Naive B cell (primary cell): ENCODE results near the gene VAPB. TPM values are rescaled to one million over a fixed set of nuclear protein-coding genes. Genes with fewer than 3 reads are reported as not detected.

Experiments used
- ATAC-seq, 2 donors: fragments of 150-1000 bp; cut with Tn5 transposase; 2 replicates each; pipeline ENCODE4 v1.10.0; 2021; ENCODE audit warnings: low read depth in 2 of 2, mild to moderate bottlenecking in 2 of 2, moderate library complexity in 2 of 2
- DNase-seq: peaks from one replicate; pipeline ENCODE4 v3.0.0; 2022
- H3K27ac Mint-ChIP-seq, 6 donors: one replicate each; pipeline ENCODE4 v1.8.0; 2020 to 2022; ENCODE audit warnings: mild to moderate bottlenecking in 6 of 6, mixed read lengths in 6 of 6, moderate library complexity in 5 of 6, inconsistent platforms in 2 of 6
- H3K27me3 Mint-ChIP-seq, 3 donors: one replicate each; pipeline ENCODE4 v1.8.0; 2021 to 2022; ENCODE audit warnings: mixed read lengths in 3 of 3, mild to moderate bottlenecking in 1 of 3
- H3K36me3 Mint-ChIP-seq, 2 donors: one replicate each; pipeline ENCODE4 v1.8.0; 2020 to 2022; ENCODE audit warnings: mixed read lengths in 2 of 2, inconsistent platforms in 1 of 2, mild to moderate bottlenecking in 1 of 2
- H3K4me1 Mint-ChIP-seq, 3 donors: one replicate each; pipeline ENCODE4 v1.8.0; 2020 to 2022; ENCODE audit warnings: mixed read lengths in 3 of 3, inconsistent platforms in 1 of 3, mild to moderate bottlenecking in 1 of 3, moderate library complexity in 1 of 3
- H3K4me3 Mint-ChIP-seq, 8 donors: one replicate each; pipeline ENCODE4 v1.8.0; 2020 to 2022; ENCODE audit warnings: mild to moderate bottlenecking in 8 of 8, mixed read lengths in 8 of 8, moderate library complexity in 8 of 8, inconsistent platforms in 2 of 8
- H3K9me3 Mint-ChIP-seq, 7 donors: one replicate each; pipeline ENCODE4 v1.8.0; 2020 to 2022; ENCODE audit warnings: mixed read lengths in 7 of 7, mild to moderate bottlenecking in 5 of 7, inconsistent platforms in 2 of 7, moderate library complexity in 1 of 7
- polyA plus RNA-seq, 6 donors: library from polyadenylated mRNA; unstranded; fragments of 300-500 nt; fragmentation: Illumina TruSeq; gene quantifications; one replicate each; pipeline ENCODE4 v1.2.3, GENCODE V29; 2021; ENCODE audit warnings: low read depth in 6 of 6

VAPB gene
- polyA plus RNA-seq, 6 donors from 2014 or later, result 18.1 to 30.7 (median 21.3) TPM

- H3K27ac Mint-ChIP-seq, result no peak overlapping the region
- no peak for ATAC-seq
These were observed 106.8 kb downstream of the VAPB start for GRCh38 chr20:58495623-58496428.

GRCh38 chr20:58496429-58496769 lies 107.4 kb downstream of the VAPB start:
- H3K4me1 Mint-ChIP-seq, result no peaks in the 10 kb centered on the region
- no peak for DNase-seq
- peaks cover 0 to under 1% of the 10 kb centered on the region in 2 donors for H3K36me3 Mint-ChIP-seq
- peaks cover 10 to 31% (median 15%) of the 10 kb centered on the region in 3 donors for H3K27me3 Mint-ChIP-seq
- no peak for ATAC-seq
- no peak overlapping the region for H3K27ac Mint-ChIP-seq
- peaks cover 0 to 5% (median under 1%) of the 10 kb centered on the region in 7 donors for H3K9me3 Mint-ChIP-seq
- H3K4me3 Mint-ChIP-seq, result no peak overlapping the region

More at GRCh38 chr20:58495623-58496428, 106.8 kb downstream of the VAPB start:
- no peaks in the 10 kb centered on the region for H3K36me3 Mint-ChIP-seq
- no peak for DNase-seq
- H3K9me3 Mint-ChIP-seq, result peaks cover 0 to 5% (median 0%) of the 10 kb centered on the region in 7 donors
- no peak overlapping the region for H3K4me3 Mint-ChIP-seq
- no peaks in the 10 kb centered on the region for H3K4me1 Mint-ChIP-seq
- peaks cover 10 to 30% (median 15%) of the 10 kb centered on the region in 3 donors for H3K27me3 Mint-ChIP-seq

GRCh38 chr20:58497076-58497641 lies 108.1 kb downstream of the VAPB start:
- Mint-ChIP-seq H3K4me3 (no peak overlapping the region), H3K36me3 (peaks cover 0 to 9% of the 10 kb centered on the region in 2 donors), H3K9me3 (peaks cover 1 to 12% (median 6%) of the 10 kb centered on the region in 7 donors), H3K4me1 (no peaks in the 10 kb centered on the region), H3K27me3 (peaks cover 15 to 38% (median 23%) of the 10 kb centered on the region in 3 donors), H3K27ac (no peak overlapping the region)
- DNase-seq (no peak), ATAC-seq (no peak)

- peaks cover 0 to 10% of the 10 kb centered on the region in 2 donors for H3K36me3 Mint-ChIP-seq
- no peaks in the 10 kb centered on the region for H3K4me1 Mint-ChIP-seq
- peaks cover 4 to 17% (median 6%) of the 10 kb centered on the region in 7 donors for H3K9me3 Mint-ChIP-seq
- DNase-seq (no peak), ATAC-seq (no peak)
- H3K27ac Mint-ChIP-seq, result peak overlapping the region in 2 of 6 donors; percentile 38 to 52
- no peak overlapping the region for H3K4me3 Mint-ChIP-seq
- H3K27me3 Mint-ChIP-seq, result peaks cover 16 to 40% (median 24%) of the 10 kb centered on the region in 3 donors
These were observed 108.9 kb downstream of the VAPB start for GRCh38 chr20:58497724-58498469.

GRCh38 chr20:58498470-58499068 lies 109.5 kb downstream of the VAPB start:
- Mint-ChIP-seq H3K27ac (peak overlapping the region in 1 of 6 donors; percentile 38), H3K9me3 (peaks cover 4 to 24% (median 13%) of the 10 kb centered on the region in 7 donors), H3K4me3 (no peak overlapping the region), H3K36me3 (peaks cover 0 to 10% of the 10 kb centered on the region in 2 donors), H3K27me3 (peaks cover 20 to 40% (median 24%) of the 10 kb centered on the region in 3 donors), H3K4me1 (no peaks in the 10 kb centered on the region)
- DNase-seq, result no peak
- no peak for ATAC-seq

- peak overlapping the region in 2 of 6 donors; percentile 23 to 71 for H3K27ac Mint-ChIP-seq
These were observed 111.2 kb downstream of the VAPB start for GRCh38 chr20:58500256-58500655.

More at GRCh38 chr20:58500256-58500655, 111.2 kb downstream of the VAPB start:
- DNase-seq (no peak), ATAC-seq (no peak)
- H3K9me3 Mint-ChIP-seq, result peaks cover 6 to 35% (median 22%) of the 10 kb centered on the region in 7 donors
- no peak overlapping the region for H3K4me3 Mint-ChIP-seq
- peaks cover under 1 to 10% of the 10 kb centered on the region in 2 donors for H3K36me3 Mint-ChIP-seq
- H3K4me1 Mint-ChIP-seq, result no peaks in the 10 kb centered on the region
- peaks cover 15 to 40% (median 24%) of the 10 kb centered on the region in 3 donors for H3K27me3 Mint-ChIP-seq

Other genes starting within 250 kb of the VAPB start
- gene ANKRD60, start 160.6 kb upstream of the VAPB start, polyA plus RNA-seq, result under 1 TPM in 1 of 6 donors, not detected in 5; 0.36 TPM
- gene RAB22A, start 79.5 kb upstream of the VAPB start, polyA plus RNA-seq, result 10 to 100 TPM; 11.6 to 15.8 (median 13.0) TPM
- under 1 TPM in 4 of 6 donors, not detected in 2; 0.08 to 0.33 (median 0.11) TPM for gene APCDD1L, start 126.2 kb downstream of the VAPB start, polyA plus RNA-seq